ENCODE data around the gene MYL5. TPM values are rescaled to one million over a fixed set of nuclear protein-coding genes. Genes with fewer than 3 reads are reported as not detected.

Gene MYL5
- total and polyA plus RNA-seq, 10 of the 15 experiments (the other 5 are each of a cell fraction or from before 2014, with no cell fraction given), result 1.2 to 13.8 (median 7.1) TPM

DNA sequence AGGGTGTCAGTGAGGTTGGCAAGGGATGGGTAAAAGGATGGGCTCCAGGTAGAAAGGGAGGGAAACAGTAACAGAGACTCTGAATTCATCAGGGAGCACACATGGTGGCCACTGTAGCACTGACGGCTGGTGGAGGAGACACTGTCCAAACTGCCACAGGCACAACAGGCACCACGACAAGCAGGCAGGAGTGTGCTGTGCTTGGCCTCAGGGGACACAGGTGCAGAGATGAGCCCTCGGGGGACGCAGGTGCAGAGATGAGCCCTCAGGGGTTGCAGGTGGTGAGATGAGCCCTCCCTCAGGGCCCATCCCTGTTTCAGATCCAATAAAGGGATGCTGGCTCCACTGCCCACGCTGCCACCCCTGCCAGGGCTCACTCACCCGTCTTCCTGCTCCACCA, 41.4 kb upstream of the MYL5 start:
- H3K4me2 ChIP-seq (ENCODE audit: control insufficient read depth, insufficient read depth), result no peak overlapping the region
- TF ChIP-seq, protein P1, sequence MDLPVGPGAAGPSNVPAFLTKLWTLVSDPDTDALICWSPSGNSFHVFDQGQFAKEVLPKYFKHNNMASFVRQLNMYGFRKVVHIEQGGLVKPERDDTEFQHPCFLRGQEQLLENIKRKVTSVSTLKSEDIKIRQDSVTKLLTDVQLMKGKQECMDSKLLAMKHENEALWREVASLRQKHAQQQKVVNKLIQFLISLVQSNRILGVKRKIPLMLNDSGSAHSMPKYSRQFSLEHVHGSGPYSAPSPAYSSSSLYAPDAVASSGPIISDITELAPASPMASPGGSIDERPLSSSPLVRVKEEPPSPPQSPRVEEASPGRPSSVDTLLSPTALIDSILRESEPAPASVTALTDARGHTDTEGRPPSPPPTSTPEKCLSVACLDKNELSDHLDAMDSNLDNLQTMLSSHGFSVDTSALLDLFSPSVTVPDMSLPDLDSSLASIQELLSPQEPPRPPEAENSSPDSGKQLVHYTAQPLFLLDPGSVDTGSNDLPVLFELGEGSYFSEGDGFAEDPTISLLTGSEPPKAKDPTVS (IDR thresholded peaks at IDR 0.05; ENCODE audit: low read depth, low read length), result no peak
- TF ChIP-seq, protein P2, sequence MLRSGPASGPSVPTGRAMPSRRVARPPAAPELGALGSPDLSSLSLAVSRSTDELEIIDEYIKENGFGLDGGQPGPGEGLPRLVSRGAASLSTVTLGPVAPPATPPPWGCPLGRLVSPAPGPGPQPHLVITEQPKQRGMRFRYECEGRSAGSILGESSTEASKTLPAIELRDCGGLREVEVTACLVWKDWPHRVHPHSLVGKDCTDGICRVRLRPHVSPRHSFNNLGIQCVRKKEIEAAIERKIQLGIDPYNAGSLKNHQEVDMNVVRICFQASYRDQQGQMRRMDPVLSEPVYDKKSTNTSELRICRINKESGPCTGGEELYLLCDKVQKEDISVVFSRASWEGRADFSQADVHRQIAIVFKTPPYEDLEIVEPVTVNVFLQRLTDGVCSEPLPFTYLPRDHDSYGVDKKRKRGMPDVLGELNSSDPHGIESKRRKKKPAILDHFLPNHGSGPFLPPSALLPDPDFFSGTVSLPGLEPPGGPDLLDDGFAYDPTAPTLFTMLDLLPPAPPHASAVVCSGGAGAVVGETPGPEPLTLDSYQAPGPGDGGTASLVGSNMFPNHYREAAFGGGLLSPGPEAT (IDR thresholded peaks at IDR 0.05; ENCODE audit: low read depth), result no peak
- TF ChIP-seq FOXK2 (IDR thresholded peaks at IDR 0.05) (no peak), NR2F1 (conservative IDR thresholded peaks at IDR 0.05) (no peak), CREB1 (IDR thresholded peaks at IDR 0.05; ENCODE audit: low read depth) (no peak), PAX5 (IDR thresholded peaks at IDR 0.05; ENCODE audit: borderline replicate concordance, low read depth, low read length) (no peak), PKNOX1 (IDR thresholded peaks at IDR 0.05) (no peak), ZNF622 (IDR thresholded peaks at IDR 0.05) (no peak), MYB (IDR thresholded peaks at IDR 0.05; ENCODE audit: borderline replicate concordance, low read depth, low read length) (no peak), ZBTB4 (CRISPR knock-in tag; IDR thresholded peaks at IDR 0.05) (no peak)
- H3K4me1 ChIP-seq (ENCODE audit: control insufficient read depth, insufficient read depth, low read length), result no peaks in the 10 kb centered on the region
- no peak for ATAC-seq
- H3K9me3 ChIP-seq (replicated peaks; ENCODE audit: control insufficient read depth, insufficient read depth, low read length), result peaks cover 3% of the 10 kb centered on the region; the same call in 2 of the 3 replicates
- H3K9ac ChIP-seq (ENCODE audit: control insufficient read depth, insufficient read depth, low read length), result no peak overlapping the region
- BruUV-seq (replicated peaks), result no TSS peak
- intact Hi-C loops (cut with micrococcal nuclease; ENCODE audit: unreplicated experiment) (no loop called here), in situ Hi-C loops (cut with MboI) (no loop called here)
- no peaks in the 10 kb centered on the region for H3K27me3 ChIP-seq (replicated peaks in 1 of 2; ENCODE audit: control insufficient read depth in 2 of 2, insufficient read depth in 2 of 2, low read length in 1 of 2)
- H3K4me3 ChIP-seq, result no peak overlapping the region
- H3K27ac ChIP-seq (ENCODE audit: control insufficient read depth, insufficient read depth), result no peak overlapping the region
- FAIRE-seq, result no peak
- no peaks in the 10 kb centered on the region for H3K36me3 ChIP-seq (ENCODE audit: control insufficient read depth in 2 of 2, insufficient read depth in 2 of 2, low read length in 1 of 2)
- ChIA-PET CTCF (no interaction called here), POLR2A (no interaction called here), RAD21 (ENCODE audit: unreplicated experiment) (no interaction called here), SMC1A (ENCODE audit: uncharacterized antibody, unreplicated experiment) (no interaction called here)
- no peaks in the 10 kb centered on the region for H3K79me2 ChIP-seq (ENCODE audit: control insufficient read depth, insufficient read depth, low read length)
- no peak for DNase-seq (ENCODE audit: low read depth, low spot score)
- no peaks in the 10 kb centered on the region for H4K20me1 ChIP-seq (ENCODE audit: control insufficient read depth, insufficient read depth)
- WGBS (ENCODE audit: insufficient coverage, insufficient replicate concordance, low lambda C conversion rate, missing lambda C conversion rate), result 13% methylated on average over 6 of the region's 6 CpGs
- H2AFZ ChIP-seq (ENCODE audit: control insufficient read depth, low read depth, low read length), result no peak overlapping the region

Data from GM12878 (cell line).